ENCODE measurements around the gene TMEM74B.

TMEM74B gene

GRCh38 chr20:1212607-1213396, 28.0 kb upstream of the TMEM74B start:
- peak; percentile 68 for TF ChIP-seq CTCF (IDR thresholded peaks at IDR 0.05; ENCODE audit: low read length)
- TF ChIP-seq EZH2 (optimal IDR thresholded peaks at IDR 0.05; ENCODE audit: low read depth, low read length), result no peak
- no peak for TF ChIP-seq EZH2phosphoT487 (IDR thresholded peaks at IDR 0.05; ENCODE audit: low read length)
- no peak overlapping the region for H3K4me3 ChIP-seq (ENCODE audit: low read length)
- no peaks in the 10 kb centered on the region for H3F3A ChIP-seq (ENCODE audit: insufficient read depth, low read length)
- no peaks in the 10 kb centered on the region for H3K36me3 ChIP-seq (replicated peaks; ENCODE audit: insufficient read depth, low read length)
- H2AFZ ChIP-seq (ENCODE audit: low read length), result peak overlapping the region; percentile 47; the same call in 1 of the 2 replicates
- H3K79me2 ChIP-seq (ENCODE audit: low read length), result no peaks in the 10 kb centered on the region
- H3K9me3 ChIP-seq (replicated peaks; ENCODE audit: insufficient read depth, low read length), result no peaks in the 10 kb centered on the region
- H3K27me3 ChIP-seq (replicated peaks; ENCODE audit: insufficient read depth, low read length), result no peaks in the 10 kb centered on the region
- no peak overlapping the region for H3K9ac ChIP-seq (ENCODE audit: low read length)
- peak overlapping the region; percentile 24; the same call in 1 of the 2 replicates for H3K4me2 ChIP-seq (ENCODE audit: low read depth, low read length)
- no peaks in the 10 kb centered on the region for H3K9me2 ChIP-seq (replicated peaks; ENCODE audit: insufficient read depth, low read length)
- DNase-seq, result peak; percentile 70
- H3K27ac ChIP-seq (ENCODE audit: low read length), result no peak overlapping the region
- H4K20me1 ChIP-seq (ENCODE audit: insufficient read depth, low read length), result no peaks in the 10 kb centered on the region
- H3K4me1 ChIP-seq (ENCODE audit: low read length), result peaks cover 17% of the 10 kb centered on the region

- H3K36me3 ChIP-seq (replicated peaks; ENCODE audit: insufficient read depth, low read length), result no peaks in the 10 kb centered on the region
- no peaks in the 10 kb centered on the region for H3K27me3 ChIP-seq (replicated peaks; ENCODE audit: insufficient read depth, low read length)
- peaks cover 17% of the 10 kb centered on the region for H3K4me1 ChIP-seq (ENCODE audit: low read length)
- no peak overlapping the region for H3K4me3 ChIP-seq (ENCODE audit: low read length)
- TF ChIP-seq CTCF (IDR thresholded peaks at IDR 0.05; ENCODE audit: low read length) (no peak), EZH2 (optimal IDR thresholded peaks at IDR 0.05; ENCODE audit: low read depth, low read length) (no peak), EZH2phosphoT487 (IDR thresholded peaks at IDR 0.05; ENCODE audit: low read length) (no peak)
- H3K9me2 ChIP-seq (replicated peaks; ENCODE audit: insufficient read depth, low read length), result no peaks in the 10 kb centered on the region
- H3K27ac ChIP-seq (ENCODE audit: low read length), result no peak overlapping the region
- DNase-seq, result no peak
- H3K9ac ChIP-seq (ENCODE audit: low read length), result no peak overlapping the region
- no peaks in the 10 kb centered on the region for H3K9me3 ChIP-seq (replicated peaks; ENCODE audit: insufficient read depth, low read length)
- no peaks in the 10 kb centered on the region for H3K79me2 ChIP-seq (ENCODE audit: low read length)
- no peaks in the 10 kb centered on the region for H4K20me1 ChIP-seq (ENCODE audit: insufficient read depth, low read length)
- no peaks in the 10 kb centered on the region for H3F3A ChIP-seq (ENCODE audit: insufficient read depth, low read length)
- no peak overlapping the region for H3K4me2 ChIP-seq (ENCODE audit: low read depth, low read length)
- no peak overlapping the region for H2AFZ ChIP-seq (ENCODE audit: low read length)
Observed at GRCh38 chr20:1212023-1212422, 27.2 kb upstream of the TMEM74B start.

GRCh38 chr20:1210501-1210900, 25.7 kb upstream of the TMEM74B start:
- Histone ChIP-seq H2AFZ (ENCODE audit: low read length) (no peak overlapping the region), H3K79me2 (ENCODE audit: low read length) (no peaks in the 10 kb centered on the region), H3K27ac (ENCODE audit: low read length) (no peak overlapping the region), H3K4me2 (ENCODE audit: low read depth, low read length) (no peak overlapping the region), H4K20me1 (ENCODE audit: insufficient read depth, low read length) (no peaks in the 10 kb centered on the region), H3K4me3 (ENCODE audit: low read length) (no peak overlapping the region), H3K9me3 (replicated peaks; ENCODE audit: insufficient read depth, low read length) (no peaks in the 10 kb centered on the region), H3K4me1 (ENCODE audit: low read length) (peaks cover 10% of the 10 kb centered on the region), H3K36me3 (replicated peaks; ENCODE audit: insufficient read depth, low read length) (no peaks in the 10 kb centered on the region), H3F3A (ENCODE audit: insufficient read depth, low read length) (no peaks in the 10 kb centered on the region), H3K9me2 (replicated peaks; ENCODE audit: insufficient read depth, low read length) (no peaks in the 10 kb centered on the region), H3K9ac (ENCODE audit: low read length) (no peak overlapping the region), H3K27me3 (replicated peaks; ENCODE audit: insufficient read depth, low read length) (no peaks in the 10 kb centered on the region)
- DNase-seq, result no peak
- TF ChIP-seq EZH2 (optimal IDR thresholded peaks at IDR 0.05; ENCODE audit: low read depth, low read length) (no peak), CTCF (IDR thresholded peaks at IDR 0.05; ENCODE audit: low read length) (no peak), EZH2phosphoT487 (IDR thresholded peaks at IDR 0.05; ENCODE audit: low read length) (no peak)

Measured in MM.1S (cell line).